T follicular helper cell (primary cell): ENCODE measurements around the gene RUNX1.
A peak's percentile ranks its signal among the peaks of the same experiment; 100 is the strongest.

Source experiments
- DNase-seq: peaks from one replicate; pipeline ENCODE4 v3.0.0-alpha.2; 2020; ENCODE audit warnings: low read depth
- total RNA-seq, 2 experiments: gene quantifications; one replicate each; lab custom pipeline; 2026; lab: John Stamatoyannopoulos, UW

The RUNX1 gene
- total RNA-seq: 69.8 to 85.1 reads per million in 2 experiments

- DNase-seq: peak; percentile 54
Observed at GRCh38 chr21:35048706-35049617, at the start of gene RUNX1. TSS of gene RUNX1 (minus strand) at chr21:35049302.

GRCh38 chr21:35097525-35097924 is 48.4 kb upstream of the RUNX1 start:
- no peak for DNase-seq

- DNase-seq: no peak
Observed at GRCh38 chr21:35096959-35097358, 47.9 kb upstream of the RUNX1 start.

DNA sequence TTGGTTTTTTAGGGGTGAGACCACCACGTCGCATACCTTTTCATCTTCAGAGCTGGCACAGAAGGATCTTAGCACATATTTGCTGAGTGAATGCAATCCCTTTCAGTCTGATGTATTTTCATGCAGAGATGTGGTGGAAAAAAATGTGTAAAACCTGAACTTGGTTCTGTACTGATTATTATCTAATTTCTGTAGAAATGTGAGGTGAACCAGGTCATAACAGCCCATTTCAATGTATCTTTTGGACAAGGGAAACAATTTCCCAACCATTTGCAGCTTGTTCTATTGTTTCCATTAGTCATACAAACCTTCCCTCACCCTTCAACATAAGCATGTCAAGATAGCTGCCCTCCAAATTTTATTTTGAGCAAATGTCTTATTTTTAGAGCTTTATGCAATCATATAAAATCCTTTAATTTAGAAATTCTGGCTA is 46.8 kb upstream of the RUNX1 start:
- DNase-seq: no peak

- no peak for DNase-seq
Observed at GRCh38 chr21:35093514-35093913, 44.4 kb upstream of the RUNX1 start.

GRCh38 chr21:35091496-35091895 is 42.4 kb upstream of the RUNX1 start:
- DNase-seq: no peak

GRCh38 chr21:35090403-35090802 is 41.3 kb upstream of the RUNX1 start:
- DNase-seq: no peak

GRCh38 chr21:35088319-35088771 is 39.2 kb upstream of the RUNX1 start:
- DNase-seq: no peak

DNA sequence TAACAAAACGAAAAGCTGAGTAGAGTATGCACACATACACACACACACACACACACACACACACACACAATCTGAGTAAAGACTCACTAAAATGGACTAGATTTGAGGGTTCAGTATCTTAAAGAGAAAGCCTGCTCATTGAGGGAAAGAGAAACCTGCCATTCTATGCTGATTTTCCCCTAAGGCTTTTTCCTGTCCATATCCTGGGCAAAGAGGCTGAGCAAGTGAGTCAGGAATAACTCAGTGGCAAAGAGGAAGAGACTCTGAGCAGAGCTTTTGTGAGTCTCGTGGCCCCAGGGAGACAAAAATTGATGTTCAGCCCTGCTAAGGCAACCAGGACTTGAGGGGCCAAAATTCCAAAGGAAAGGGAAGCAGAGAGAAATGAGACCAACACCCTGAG is 37.3 kb upstream of the RUNX1 start:
- no peak for DNase-seq

GRCh38 chr21:35084869-35085268 is 35.8 kb upstream of the RUNX1 start:
- no peak for DNase-seq

DNA sequence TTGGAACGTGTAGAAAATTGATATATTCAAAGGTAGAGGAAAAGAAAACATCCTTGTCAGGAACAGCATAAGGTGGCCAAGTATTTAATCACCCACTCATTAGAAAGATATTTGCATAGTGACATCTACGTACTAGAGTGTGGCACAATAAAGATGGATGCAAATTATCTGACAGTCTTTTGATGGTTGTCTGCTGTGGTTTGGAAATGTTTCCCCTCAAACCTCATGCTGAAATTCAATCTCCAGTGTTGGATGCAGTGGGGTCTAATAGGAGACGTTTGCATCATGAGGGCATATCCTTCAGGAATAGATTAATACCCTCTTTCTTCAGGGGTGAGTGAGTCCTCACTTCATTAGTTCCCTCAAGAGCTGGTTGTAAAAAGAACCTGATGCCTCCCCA is 34.1 kb upstream of the RUNX1 start:
- no peak for DNase-seq

DNA sequence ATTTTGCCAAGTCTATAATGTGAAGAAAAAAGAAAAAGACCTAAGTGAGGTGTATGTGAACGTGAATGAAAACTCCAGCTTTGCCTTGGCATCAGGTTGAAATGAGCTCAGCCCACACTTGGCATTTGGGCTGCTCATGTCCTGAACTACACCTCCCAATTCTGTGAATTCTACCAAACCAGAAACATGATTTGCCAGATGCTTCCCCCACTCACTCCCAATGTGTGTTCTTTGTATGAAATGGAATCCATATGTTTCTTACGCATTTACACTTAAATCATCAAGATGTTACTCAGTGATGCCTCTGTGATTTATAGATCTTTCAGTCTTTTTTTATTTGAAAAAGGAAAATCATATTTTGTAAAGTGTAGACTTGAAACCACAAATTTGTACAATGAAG is 32.8 kb upstream of the RUNX1 start:
- no peak for DNase-seq

GRCh38 chr21:35079181-35079580 is 30.1 kb upstream of the RUNX1 start:
- DNase-seq: no peak

GRCh38 chr21:35077975-35078374 is 28.9 kb upstream of the RUNX1 start:
- DNase-seq: no peak

DNA sequence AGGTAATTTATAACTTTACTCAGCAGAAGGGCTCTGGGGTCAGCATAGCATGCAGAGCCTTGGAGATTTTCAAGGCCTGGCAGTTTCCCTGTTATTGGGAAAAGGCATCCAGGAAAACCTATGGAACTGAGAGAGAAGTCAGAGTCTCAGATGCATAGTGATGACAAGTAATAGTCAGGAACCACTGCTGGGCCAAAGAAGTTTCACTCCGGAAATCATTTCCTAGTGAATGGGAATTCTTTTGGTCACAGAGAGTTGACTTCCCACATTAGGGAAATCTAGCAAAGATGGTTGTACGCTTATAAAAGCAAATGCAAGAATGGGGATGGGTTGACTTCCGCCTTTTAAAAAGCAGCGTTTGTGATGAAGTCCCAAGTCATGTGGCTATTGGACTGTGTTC is 28.4 kb upstream of the RUNX1 start:
- no peak for DNase-seq

DNA sequence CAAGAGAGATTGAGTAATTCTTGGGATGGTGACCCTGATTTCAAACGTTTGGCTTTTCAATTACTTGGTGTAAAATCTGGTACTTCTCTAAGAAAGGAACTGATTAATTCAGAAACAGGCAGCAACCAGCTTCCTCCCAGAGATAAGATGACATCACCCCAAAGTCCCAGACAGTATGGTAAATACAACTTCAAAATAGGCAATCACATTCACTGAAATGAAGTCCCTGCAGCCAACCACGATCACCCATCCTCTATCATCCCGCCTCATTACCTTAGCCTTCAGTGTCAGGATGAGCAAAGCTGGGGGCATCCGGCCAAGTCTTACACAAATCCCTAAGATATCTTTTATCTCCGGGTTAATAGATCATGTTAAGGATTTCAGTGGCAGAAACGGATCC is 26.4 kb upstream of the RUNX1 start:
- DNase-seq: no peak

GRCh38 chr21:35072960-35073359 is 23.9 kb upstream of the RUNX1 start:
- DNase-seq: no peak

DNA sequence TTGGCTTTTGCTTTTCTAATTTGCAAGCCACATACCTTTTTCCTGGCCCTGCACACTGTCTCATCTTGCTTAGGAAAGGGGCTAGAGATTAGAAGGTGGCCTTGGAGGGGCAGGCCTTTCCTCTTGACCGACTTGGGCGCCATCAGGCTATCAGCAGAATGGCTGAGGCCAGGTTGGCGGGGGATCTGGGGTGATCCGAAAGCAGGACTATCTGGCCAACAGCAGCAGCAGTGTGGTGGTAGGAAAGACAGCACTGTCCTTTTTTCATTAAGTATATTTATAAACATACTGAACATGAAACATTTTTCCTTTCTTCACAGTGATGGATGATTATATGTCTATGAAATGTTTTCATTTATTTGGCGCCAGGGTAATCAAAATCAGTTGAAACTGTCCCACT is 23.5 kb upstream of the RUNX1 start:
- no peak for DNase-seq

DNA sequence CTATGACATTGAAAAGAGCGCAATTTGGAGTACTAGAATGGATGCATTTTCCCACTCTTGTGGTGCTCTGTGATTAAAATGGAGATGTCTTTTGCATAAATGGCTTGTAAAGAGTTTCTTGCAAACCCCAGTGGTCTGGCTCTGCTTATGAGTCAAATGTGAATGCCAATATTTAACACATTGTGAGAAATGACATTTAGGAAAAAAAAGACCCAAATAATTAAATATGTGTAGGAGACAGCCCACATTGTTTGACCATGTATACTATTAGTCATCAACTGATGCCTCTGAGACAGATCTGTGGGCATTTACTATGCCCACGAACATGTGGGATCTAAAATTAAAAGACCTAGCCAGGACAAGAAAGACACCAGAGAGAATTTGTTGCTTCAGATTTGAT is 22.2 kb upstream of the RUNX1 start:
- no peak for DNase-seq

- no peak for DNase-seq
Observed at GRCh38 chr21:35070436-35070835, 21.3 kb upstream of the RUNX1 start.

GRCh38 chr21:35066824-35067223 is 17.7 kb upstream of the RUNX1 start:
- DNase-seq: no peak

DNA sequence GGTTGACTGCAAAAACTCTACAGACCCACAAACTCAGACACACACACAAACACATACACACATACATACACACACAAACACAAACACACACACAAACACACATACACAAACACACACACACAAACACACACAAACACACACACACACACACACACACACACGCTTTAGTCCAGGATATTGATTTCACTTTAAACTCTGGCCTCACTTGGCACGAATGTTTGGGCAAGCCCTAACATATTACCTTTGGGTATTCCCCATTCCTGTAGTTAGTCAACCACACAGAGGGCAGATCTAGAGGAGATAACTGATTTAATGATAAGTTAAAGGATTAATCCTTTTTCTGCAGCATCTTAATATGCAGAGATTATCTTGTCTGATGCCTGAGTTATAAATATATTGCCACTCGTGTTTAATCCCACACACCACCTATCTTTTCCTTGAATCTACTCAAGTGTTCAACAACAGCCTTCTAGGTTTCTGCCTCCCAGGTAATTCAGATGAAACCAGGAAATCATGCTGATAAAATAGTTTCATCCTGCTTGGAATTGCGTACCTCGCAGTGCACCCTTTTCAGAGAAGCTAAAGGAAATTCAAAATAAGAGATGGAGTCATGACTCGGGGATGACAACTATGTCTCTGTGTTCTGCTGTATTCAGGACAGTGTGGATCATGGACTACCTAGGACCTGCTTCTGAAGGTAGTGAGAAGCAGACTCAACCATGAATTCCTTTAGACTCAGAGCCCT is 14.5 kb upstream of the RUNX1 start:
- DNase-seq: no peak

DNA sequence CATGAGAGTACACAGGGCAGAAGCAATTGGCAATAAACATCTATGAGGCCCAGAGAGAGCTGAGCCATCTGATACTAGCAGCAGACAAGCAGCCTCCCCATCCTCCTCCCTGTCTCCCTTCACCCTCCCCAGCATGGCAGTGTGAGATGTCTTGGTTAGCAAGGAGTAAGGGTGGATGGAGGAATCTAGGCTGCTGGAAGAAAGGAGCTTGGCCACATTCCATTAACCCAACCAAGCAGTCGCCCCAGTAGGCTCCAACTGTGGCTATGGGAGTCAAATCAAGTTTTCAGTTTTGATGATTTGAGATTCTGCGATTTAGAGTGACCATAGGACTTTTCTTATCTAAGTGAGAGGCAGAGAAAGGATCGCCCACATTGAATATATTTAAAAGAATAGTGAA is 12.9 kb upstream of the RUNX1 start:
- no peak for DNase-seq
